Stimulated activated naive CD4-positive, alpha-beta T cell (primary cell): ENCODE measurements around the gene ZSWIM9.

Experiments
- DNase-seq, 6 experiments: peaks; one replicate each; lab custom pipeline; 2025; lab: John Stamatoyannopoulos, UW

The ZSWIM9 gene

GRCh38 chr19:48174445-48175030 is 4.1 kb downstream of the ZSWIM9 start:
- DNase-seq, result no peak

DNA sequence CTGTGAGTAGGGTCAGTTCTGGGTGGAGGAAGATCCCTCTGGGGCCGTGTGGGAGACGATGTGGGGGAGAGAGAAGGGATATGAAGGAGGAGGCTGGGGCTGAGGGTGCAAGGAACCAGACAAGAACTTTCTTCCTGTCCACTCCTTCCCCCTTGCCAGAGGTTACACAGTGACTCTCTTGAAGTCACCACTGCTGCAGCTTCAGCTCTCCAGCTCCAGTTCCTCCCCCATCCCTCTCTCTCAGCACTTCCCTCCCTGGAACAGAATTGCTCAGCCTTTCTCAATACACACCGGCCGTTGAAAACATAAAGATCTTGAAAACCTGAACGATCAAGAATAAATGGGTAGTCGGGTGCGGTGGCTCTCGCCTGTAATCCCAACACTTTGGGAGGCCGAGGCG is 5.1 kb downstream of the ZSWIM9 start:
- DNase-seq, result no peak

- no peak for DNase-seq
These were observed 5.7 kb downstream of the ZSWIM9 start for GRCh38 chr19:48176226-48176625.

DNA sequence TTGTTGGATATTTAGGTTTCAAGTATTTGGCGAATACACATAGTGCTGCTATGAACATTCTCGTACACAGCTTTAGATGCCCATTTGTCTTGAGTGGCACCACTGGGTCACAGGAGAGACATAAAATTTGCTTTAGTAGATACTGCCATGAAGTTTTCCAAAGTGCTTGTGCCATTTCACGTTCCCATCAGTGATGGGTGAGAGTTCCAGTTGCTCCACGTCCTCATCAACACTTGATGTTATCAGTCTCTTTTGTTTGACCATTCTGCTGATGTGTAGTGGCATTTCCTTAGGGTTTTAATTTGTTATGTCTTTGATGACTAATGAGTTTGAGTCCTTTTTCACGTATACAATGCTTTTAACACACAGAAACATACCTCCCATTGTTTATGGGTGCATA is 11.0 kb downstream of the ZSWIM9 start:
- DNase-seq, result no peak

GRCh38 chr19:48182434-48182833 is 12.0 kb downstream of the ZSWIM9 start:
- DNase-seq, result no peak

DNA sequence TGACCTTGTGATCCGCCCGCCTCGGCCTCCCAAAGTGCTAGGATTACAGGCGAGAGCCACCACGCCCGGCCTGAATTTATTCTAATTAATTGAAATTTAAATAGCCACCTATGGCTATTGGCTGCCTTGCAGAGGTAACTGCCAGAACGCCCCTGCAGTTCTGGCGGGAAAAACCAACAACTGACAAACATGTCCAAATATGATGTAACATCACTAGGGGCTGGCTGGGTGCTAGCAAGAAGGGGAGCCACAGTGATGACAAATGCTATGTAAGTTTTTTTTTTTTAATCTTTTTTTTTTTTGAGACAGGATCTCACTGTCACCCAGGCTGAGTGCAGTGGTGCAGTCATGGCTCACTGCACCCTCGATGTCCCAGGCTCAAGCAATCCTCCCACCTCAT is 12.9 kb downstream of the ZSWIM9 start:
- DNase-seq, result no peak

GRCh38 chr19:48186015-48186414 is 15.5 kb downstream of the ZSWIM9 start:
- DNase-seq, result no peak

DNA sequence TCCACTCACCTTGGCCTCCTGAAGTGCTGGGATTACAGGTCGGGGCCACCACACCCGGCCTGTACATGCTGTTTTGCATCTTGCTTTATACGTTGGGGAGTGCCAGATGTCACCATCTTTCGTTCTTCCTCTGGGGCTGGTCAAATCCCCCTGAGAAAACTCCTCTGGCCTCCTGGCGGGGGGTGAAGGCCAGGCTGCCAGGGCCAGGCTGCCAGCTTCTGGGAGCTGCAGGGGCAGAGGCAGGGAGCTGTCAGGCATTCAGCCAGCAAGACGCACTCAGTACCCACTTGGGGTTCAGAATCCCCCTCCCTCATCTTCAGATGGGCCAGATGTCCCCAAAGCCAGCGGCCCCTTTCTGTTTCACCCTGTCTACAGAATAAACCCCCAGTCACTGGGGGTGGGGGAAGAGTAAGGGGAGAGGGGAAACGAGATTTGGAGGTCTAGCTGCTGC is 16.1 kb downstream of the ZSWIM9 start:
- no peak for DNase-seq

DNA sequence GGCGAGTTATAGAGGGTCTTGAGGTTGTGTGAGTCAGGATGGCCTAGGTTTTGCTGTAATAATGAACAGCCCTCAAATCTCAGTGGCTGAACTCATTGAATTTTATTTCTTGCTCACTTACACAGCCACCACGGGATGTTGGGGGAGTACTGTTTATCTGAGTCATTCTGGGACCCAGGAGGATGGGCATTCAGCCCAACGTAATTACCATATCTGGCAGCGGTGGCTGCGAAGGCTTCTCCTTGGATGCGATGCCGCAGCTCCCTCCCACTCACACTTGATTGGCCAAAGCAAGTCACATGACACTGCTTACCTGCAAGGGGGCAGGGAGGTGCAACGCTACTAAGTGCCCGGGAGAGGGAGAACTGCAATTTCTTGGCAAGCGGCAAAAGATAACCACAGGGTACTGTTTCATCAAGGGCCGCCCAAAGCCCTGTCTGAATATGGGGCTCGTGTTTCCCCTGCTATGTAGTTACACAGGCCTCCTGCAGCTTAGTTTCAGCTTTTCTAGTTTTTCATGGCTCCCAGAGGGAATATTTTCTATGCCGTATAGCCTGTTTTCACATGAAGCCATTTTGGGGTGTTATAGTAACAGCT is 19.9 kb downstream of the ZSWIM9 start:
- DNase-seq, result peak in 4 of 6 experiments; percentile 11 to 49 (median 22)

DNA sequence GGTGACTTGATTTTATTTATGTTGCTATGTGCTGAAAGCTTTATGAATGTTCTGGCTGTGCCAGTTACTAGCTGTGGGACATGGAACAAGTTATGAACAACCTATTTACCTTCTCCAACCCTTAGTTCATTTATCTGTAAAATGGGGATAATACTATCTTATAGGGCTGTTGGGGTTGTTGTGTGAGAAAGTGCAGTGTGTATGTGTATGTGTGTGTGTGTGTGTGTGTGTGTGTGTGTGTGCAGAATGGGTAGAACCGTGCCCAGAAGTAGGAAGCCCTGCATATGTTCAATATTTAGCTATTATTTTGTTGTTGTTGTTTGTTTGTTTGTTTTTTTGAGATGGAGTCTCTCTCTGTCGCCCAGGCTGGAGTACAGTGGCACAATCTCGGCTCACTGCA is 20.4 kb downstream of the ZSWIM9 start:
- no peak for DNase-seq

DNA sequence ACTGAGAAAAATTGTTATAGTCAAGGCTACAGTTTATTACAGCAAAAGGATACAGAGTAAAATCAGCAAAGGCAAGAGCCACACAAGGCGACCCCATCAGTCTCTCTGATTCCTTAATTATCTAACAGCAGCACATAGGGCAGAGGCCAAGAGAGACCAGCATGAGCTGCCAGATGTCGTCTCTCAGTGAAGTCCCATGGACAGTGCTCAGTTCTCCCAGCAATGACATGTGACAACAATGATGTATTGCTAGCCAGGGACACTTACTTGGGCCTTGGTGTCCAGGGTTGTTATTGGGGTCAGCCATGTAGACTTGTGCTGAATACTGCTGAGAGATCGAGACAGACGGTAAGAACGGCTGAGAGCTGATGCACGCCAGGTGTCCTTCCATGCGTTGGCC is 22.3 kb downstream of the ZSWIM9 start:
- DNase-seq, result no peak

DNA sequence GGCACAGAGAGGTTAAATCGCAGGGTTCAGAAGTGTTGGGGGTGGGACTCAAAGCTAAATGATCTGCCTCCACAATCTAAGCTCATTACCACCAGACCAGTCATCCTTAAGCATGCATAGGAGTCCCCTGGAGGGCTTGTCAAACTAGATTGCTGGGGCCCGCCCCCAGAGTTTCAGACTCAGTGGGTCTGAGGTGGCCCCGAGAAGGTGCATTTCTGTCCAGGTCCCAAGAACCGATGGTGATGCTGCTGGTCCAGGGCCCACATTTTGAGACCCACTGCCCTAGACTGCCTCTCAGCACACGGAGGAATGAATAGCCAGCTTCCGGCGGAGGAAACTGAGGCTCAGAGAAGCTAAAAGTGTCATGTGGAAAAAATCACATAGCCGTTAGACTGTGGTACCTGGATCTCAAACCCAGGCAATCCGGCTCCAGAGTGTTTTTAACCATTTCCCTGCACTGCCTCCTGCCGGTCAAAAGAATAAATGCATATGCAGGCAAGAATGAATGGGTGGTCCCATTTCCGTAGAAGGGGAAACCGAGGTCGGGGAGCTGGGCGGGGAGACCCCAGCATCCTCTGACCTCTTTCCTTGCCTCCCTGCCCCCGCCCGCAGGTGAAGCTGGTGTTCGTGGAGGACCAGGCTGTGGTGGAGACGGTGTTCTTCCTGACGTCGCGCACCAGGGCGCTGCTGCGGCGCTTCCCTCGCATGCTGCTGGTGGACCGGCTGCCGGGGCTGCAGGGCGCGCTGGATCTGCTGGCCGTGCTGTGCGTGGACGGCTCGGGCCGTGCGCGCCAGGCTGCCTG is 23.8 kb downstream of the ZSWIM9 start:
- peak in 1 of 6 experiments; percentile 10 for DNase-seq

DNA sequence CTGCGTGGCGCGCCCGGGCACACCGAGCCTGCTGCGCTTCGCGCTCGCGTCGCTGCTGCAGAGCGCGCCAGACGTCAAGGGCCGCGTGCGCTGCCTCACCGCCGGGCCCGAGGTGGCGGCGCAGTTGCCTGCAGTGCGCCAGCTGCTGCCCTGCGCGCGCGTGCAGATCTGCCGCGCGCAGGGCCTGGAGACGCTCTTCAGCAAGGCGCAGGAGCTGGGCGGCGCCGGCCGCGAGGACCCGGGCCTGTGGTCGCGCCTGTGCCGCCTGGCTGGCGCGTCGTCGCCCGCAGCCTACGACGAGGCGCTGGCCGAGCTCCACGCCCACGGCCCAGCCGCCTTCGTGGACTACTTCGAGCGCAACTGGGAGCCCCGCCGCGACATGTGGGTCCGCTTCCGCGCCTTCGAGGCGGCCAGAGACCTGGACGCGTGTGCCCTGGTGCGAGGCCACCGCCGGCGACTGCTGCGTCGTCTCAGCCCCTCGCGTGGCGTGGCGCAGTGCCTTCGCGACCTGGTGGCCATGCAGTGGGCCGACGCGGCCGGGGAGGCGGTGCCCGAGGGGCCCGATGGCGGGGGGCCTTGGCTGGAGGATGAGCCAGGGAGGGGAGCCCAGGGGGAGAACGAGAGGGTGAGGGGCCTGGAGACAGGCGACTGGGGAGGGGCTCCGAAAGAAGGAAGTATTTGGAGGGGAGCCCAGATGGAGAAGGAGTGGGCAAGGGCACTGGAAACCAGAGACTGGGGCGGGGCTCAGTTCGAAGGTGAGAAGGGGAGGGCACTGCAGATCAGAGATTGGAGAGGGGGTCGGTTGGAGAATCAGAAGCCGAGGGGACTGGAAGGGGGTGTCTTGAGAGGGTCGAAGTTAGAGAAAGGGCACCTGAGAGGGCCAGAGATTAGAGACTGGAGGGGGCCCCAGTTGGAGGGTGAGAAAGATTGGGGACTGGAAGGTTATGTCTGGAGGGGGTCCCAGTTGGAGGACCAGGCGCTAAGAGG is 24.7 kb downstream of the ZSWIM9 start:
- no peak for DNase-seq

DNA sequence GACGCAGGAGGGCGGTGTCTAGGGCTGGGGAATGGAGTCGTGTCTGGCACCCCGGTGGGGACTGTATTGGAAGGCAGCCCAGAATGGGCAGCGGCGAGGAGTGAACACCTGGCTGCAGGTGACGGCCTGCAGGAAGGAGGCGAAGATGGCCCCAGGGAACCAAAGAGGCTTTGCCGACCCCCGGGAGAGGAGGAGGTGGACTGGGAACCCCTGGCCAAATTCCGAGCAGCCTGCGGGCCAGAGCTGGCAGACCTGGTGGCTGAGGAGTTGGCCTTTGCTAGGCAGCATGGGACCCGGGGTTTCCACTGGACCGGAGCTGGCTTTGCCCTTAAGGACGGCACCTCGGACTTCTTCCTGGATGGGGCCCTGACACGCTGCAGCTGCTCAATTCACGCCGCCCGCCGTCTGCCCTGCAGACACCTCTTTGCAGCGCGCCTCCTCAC is 25.9 kb downstream of the ZSWIM9 start:
- no peak for DNase-seq

DNA sequence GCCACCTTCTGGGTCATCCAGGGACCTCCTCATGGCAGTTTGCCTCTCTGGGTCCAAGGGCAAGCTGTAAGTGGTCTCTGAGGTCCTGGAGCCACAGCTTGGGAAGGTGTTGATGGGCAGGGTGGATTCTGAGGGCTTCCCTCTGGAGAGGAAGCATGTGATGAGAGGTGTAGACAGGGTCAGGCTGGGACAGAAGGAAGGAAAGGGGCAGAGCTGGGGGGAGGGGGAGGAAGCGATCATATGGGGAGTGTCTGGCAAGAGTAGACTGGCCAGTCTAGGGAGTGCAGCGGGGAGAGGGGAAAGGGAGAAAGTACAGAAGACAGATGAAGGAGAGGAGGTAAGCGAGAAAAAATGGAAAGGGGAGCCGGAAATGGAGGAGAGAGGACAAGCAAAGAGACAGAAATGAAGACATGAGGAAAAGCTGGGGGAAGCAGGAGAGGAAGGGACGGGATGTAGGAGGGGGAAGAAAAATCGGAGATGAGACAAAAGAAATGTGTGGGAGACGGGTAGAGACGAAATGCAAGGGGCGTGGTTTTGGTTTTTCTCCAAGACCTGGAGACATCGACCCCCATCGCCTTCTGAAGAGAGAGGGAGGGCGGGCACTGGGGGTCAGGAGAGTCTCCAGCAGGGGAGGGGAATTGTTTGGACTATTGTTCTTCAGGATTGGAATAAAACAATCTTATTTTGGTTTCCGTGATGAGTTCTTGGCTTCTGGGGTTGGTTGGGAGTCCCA is 26.6 kb downstream of the ZSWIM9 start:
- DNase-seq, result no peak

GRCh38 chr19:48203222-48203793 is 32.8 kb downstream of the ZSWIM9 start:
- DNase-seq, result no peak

DNA sequence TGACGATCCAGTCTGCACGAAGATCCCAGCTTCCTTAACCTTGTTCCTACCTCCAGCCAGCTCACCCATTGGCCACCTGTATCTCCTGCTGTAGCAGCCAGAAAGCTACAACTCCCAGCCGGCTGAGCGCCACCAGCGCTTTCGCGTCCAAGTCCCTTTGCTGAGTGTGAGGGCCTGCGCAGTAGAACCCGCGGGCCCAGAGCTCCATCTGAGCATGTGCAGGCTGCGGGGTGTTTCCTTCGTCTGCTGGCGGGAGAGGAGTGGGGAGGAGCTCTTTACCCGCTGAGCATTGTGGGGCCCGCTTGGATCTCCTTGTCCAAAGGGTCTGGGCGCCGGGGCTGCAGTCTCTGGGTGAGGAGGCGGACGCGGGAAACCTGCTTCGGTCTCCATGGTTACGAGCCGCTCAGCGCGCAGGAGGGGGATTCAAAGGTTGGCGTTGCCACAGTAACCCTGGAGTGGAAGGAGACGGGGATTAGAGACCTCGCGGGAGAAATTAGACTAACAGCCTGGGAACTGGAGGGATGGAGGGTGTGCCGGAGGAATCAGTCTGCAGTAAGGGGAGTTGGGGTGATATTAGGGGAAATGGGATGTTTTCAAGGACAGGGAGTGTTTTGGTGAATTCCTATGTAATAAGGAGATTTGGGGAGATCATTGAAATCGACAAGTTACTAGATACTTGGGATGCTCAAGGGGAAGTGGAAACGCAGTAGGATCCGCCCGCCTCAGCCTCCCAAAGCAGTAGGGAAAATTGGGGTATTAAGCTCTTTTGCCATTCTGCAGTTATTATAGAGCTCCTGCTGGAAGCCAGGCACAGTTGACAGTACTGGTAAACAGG is 33.5 kb downstream of the ZSWIM9 start:
- peak; percentile 78 to 88 (median 83) for DNase-seq

DNA sequence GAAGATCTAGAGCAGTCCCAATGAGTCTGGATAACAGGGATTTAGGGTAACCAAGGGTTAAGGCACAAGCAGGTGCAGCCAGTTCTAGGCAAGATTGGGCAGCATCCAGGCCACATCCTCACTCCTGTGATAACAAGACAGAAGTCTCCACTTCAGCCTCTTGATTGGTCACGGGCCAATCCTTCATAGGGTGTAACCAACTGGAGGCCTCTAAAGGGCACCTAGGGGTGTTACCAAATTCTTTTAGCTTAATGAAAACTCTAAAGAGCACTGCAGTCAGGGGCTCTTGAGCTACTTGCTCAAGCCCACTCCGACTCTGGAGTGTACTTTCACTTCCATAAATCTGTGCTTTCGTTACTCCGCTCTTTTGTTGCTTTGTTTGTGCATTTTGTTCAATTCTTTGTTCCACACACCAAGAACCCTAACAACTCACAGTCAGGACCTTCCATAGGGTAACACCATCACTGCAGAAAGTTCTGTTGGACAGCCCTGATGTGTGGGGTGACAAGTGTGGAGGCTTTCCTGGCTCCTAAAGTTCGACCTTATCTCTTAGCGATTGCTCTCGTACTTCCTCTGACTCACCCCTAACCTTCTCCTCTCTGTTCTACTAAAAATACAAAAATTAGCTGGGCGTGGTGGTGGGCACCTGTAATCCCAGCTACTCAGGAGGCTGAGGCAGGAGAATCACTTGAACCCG is 36.1 kb downstream of the ZSWIM9 start:
- DNase-seq, result no peak

GRCh38 chr19:48210005-48210404 is 39.5 kb downstream of the ZSWIM9 start:
- DNase-seq, result peak in 2 of 6 experiments; percentile 8 to 32
